ENCODE results near the gene TMEM201.
A peak's percentile ranks its signal among the peaks of the same experiment; 100 is the strongest.
"Not testable (repeated sequence)": the region's sequence is repeated elsewhere in the genome, so short reads cannot be mapped to it uniquely, and the experiment has no call there.

TMEM201 gene

DNA sequence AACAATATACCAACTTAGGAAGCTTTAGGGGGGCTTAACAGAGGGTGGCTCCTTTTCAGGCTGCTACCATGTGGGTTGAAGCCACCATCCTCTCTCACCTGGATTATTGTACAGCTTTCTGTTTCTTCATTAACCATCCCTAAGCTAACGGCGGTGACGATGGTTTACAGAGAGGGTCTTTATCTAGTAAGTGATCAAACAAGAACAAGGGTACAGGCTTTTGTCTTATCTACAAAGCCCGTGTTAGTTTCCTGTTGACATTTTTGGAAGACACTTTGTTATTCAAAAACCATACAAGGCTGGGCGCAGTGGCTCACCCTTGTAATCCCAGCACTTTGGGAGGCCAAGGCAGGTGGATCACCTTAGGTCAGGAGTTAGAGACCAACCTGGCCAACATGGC is 29.0 kb upstream of the TMEM201 start:
- H3K4me3 ChIP-seq (ENCODE audit: low read depth, low read length), result peak overlapping the region; percentile 22; the same call in 1 of the 2 replicates
- no peak for DNase-seq (ENCODE audit: low read depth)
- TF ChIP-seq, protein P1, sequence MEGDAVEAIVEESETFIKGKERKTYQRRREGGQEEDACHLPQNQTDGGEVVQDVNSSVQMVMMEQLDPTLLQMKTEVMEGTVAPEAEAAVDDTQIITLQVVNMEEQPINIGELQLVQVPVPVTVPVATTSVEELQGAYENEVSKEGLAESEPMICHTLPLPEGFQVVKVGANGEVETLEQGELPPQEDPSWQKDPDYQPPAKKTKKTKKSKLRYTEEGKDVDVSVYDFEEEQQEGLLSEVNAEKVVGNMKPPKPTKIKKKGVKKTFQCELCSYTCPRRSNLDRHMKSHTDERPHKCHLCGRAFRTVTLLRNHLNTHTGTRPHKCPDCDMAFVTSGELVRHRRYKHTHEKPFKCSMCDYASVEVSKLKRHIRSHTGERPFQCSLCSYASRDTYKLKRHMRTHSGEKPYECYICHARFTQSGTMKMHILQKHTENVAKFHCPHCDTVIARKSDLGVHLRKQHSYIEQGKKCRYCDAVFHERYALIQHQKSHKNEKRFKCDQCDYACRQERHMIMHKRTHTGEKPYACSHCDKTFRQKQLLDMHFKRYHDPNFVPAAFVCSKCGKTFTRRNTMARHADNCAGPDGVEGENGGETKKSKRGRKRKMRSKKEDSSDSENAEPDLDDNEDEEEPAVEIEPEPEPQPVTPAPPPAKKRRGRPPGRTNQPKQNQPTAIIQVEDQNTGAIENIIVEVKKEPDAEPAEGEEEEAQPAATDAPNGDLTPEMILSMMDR (IDR thresholded peaks at IDR 0.05; ENCODE audit: insufficient read depth, low read depth, low read length, missing control alignments), result no peak

DNA sequence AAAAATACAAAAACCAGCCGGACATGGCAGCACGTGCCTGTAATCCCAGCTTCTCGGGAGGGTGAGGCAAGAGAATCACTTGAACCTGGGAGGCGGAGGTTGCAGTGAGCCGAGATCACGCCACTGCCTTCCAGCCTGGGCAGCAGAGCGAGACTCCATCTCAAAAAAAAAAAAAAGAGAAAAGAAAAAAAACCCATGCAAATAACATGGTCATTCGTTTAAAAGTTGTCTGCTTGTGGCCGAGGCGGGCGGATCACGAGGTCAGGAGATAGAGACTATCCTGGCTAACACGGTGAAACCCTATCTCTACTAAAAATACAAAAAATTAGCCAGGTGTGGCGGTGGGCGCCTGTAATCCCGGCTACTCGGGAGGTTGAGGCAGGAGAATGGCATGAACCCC is 28.6 kb upstream of the TMEM201 start:
- peak; percentile 62 for DNase-seq (ENCODE audit: low read depth)
- H3K4me3 ChIP-seq (ENCODE audit: low read depth, low read length), result peak overlapping the region; percentile 22; the same call in 1 of the 2 replicates

DNA sequence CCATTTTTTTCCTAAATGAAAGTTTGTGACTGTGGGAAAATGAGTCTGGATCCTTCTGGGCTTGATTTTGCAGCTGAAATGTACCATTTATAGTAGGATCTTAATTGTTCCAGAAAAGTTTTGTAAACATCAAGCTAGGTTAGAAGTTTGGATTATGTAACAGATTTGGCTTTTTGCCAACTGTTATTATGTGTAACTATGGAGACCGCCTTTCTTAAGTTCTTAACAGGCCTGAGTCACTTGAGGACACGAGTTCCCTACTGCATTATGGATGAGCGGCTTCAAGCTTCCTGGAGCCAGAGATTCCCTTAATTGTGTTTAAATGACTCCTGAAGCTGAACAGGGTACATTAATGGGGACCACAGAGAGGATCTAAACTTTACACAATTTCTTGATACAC is 27.3 kb upstream of the TMEM201 start:
- TF ChIP-seq, protein P1 (IDR thresholded peaks at IDR 0.05; ENCODE audit: insufficient read depth, low read depth, low read length, missing control alignments), result no peak
- DNase-seq (ENCODE audit: low read depth), result no peak
- H3K4me3 ChIP-seq (ENCODE audit: low read depth, low read length), result no peak overlapping the region

DNA sequence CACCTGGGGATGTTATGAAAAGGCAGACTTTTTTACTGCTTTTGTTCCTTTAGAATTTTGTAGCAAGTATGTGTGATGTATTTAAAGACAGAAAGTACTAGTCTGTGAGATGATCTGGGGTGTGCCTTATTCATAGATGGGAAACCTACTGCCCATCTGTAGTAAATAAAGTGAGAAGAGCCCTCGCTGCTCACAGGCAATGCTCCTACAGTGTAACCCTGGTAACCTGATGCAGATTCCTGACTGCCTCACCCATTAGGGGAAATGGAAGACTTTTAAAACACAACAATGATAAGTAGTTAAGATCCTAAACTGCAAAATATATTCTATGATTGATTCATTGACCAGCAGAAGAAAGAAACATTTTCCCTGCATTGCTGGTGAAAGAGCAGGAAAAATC is 19.4 kb upstream of the TMEM201 start:
- no peak overlapping the region for H3K4me3 ChIP-seq (ENCODE audit: low read depth, low read length)
- TF ChIP-seq, protein P1 (IDR thresholded peaks at IDR 0.05; ENCODE audit: insufficient read depth, low read depth, low read length, missing control alignments), result no peak
- DNase-seq (ENCODE audit: low read depth), result no peak

DNA sequence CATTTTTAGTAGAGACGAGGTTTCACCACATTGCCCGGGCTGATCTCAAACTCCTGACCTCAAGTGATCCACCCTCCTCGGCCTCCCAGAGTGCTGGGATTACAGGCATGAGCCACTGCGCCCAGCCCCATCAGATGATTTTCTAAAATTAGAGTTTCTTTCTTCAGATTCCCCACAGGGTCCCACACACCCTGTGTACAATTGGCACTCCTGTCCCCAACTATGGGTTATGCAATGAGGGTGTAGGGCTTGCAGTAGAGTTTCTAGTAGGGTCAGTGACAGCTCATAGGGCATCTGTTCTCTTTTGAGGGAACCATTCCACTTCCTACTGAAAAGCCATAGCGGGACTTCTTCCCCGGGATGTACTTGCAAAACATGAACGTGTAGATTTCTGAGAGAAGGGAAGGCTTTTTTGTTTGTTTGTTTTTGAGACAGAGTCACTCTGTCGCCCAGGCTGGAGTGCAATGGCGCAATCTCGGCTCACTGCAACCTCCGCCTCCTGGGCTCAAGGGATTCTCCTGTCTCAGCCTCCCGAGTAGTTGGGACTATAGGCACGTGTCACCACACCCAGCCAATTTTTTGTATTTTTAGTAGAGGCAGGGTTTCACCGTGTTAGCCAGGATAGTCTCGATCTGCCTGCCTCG is 17.7 kb upstream of the TMEM201 start:
- not testable (repeated sequence) for DNase-seq (ENCODE audit: low read depth); H3K4me3 ChIP-seq (ENCODE audit: low read depth, low read length)

DNA sequence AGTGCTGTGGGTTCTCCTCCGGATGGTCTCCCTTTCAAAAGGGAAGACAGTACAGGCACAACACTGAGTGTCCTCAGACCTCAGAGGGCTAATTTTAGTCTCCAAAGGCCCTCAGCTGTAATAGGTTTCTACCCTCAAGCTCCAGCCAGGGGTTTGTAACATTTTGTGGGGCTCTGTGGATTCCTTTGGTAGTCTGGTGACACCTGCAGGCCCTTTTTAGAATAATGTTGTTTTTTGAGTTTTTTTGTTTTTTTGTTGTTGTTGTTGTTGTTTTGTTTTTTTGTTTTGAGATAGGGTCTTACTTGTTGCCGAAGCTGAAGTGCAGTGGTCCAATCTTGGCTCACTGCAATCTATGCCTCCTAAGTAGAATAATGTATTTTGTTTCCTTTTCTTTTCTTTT is 15.0 kb upstream of the TMEM201 start:
- no peak overlapping the region for H3K4me3 ChIP-seq (ENCODE audit: low read depth, low read length)
- TF ChIP-seq, protein P1 (IDR thresholded peaks at IDR 0.05; ENCODE audit: insufficient read depth, low read depth, low read length, missing control alignments), result peak; percentile 40
- peak; percentile 65 for DNase-seq (ENCODE audit: low read depth)

DNA sequence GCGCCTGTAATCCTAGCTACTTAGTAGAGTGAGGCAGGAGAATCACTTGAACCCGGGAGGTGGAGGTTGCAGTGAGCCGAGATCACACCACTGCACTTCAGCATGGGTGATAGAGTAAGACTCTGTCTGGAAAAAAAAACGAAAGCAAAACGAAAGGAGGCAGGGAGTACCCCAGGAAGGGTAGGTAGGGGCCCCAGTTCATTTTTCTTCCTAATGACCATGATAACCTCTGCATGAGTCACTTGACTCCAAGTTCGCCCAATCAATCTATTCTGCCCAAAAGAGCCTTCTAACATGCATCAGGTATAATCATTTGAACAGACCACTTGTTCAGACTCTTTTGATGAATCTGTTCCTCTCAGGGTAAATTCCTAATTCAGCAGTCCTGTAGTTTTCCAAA is 13.2 kb upstream of the TMEM201 start:
- DNase-seq (ENCODE audit: low read depth), result no peak
- TF ChIP-seq, protein P1 (IDR thresholded peaks at IDR 0.05; ENCODE audit: insufficient read depth, low read depth, low read length, missing control alignments), result no peak
- H3K4me3 ChIP-seq (ENCODE audit: low read depth, low read length), result no peak overlapping the region

DNA sequence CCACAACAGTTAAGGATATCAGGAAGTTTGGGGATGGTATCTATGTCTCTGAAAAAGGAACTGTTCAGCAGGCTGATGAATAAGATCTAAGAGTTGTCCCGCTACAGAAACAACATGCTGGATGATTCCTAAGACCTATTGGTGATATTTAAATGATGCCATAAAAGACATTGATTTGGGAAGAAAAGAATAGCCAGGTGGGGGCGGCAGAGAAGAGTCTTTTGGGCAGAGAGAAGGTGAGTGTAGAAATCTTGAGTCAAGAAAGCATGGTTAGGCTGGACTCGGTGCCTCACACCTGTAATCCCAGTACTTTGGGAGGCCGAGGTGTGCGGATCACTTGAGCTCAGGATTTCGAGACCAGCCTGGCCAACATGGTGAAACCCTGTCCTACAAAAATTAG is 11.8 kb upstream of the TMEM201 start:
- no peak for DNase-seq (ENCODE audit: low read depth)
- TF ChIP-seq, protein P1 (IDR thresholded peaks at IDR 0.05; ENCODE audit: insufficient read depth, low read depth, low read length, missing control alignments), result no peak
- no peak overlapping the region for H3K4me3 ChIP-seq (ENCODE audit: low read depth, low read length)
